Erythroblast (primary cell): ENCODE measurements around the gene CSTB.

ENCODE experiments used
- GATA1 ChIP-seq: IDR thresholded peaks from 2 replicates; pipeline ENCODE4 v1.6.1; 2011; ENCODE audit warnings: low read depth, mild to moderate bottlenecking, control low read depth, low read length, moderate library complexity
- POLR2A ChIP-seq: IDR thresholded peaks from 2 replicates; pipeline ENCODE4 v1.6.1; 2011; ENCODE audit warnings: mild to moderate bottlenecking, low read length

- TF ChIP-seq POLR2A, result no peak
- no peak for TF ChIP-seq GATA1
These were observed 27.5 kb downstream of the CSTB start for GRCh38 chr21:43748622-43749021.
